ENCODE results near the gene JAM3.

GRCh38 chr11:134134167-134134566 is 65.3 kb downstream of the JAM3 start:
- TF ChIP-seq CTCF (conservative IDR thresholded peaks at IDR 0.05; ENCODE audit: low read depth, low read length), result no peak
- TF ChIP-seq EZH2 (IDR thresholded peaks at IDR 0.05; ENCODE audit: borderline replicate concordance, low read depth, low read length, poor library complexity, severe bottlenecking), result no peak

Data from A673 (cell line).